Testis (tissue), 3 donors: ENCODE measurements around the gene STX18. TPM values are rescaled to one million over a fixed set of nuclear protein-coding genes. Genes with fewer than 3 reads are reported as not detected.

Experiments used
- DNase-seq: peaks from one replicate; pipeline ENCODE4 v3.0.0-alpha.2; 2019
- H3K27ac ChIP-seq, 2 donors: fragments of 200-600 bp; sonication (generic); one replicate each; pipeline ENCODE4 v1.5.1; 2019
- H3K27me3 ChIP-seq: fragments of 200-600 bp; sonication (generic); one replicate; pipeline ENCODE4 v1.5.1; 2019
- H3K36me3 ChIP-seq: fragments of 200-600 bp; sonication (generic); one replicate; pipeline ENCODE4 v1.5.1; 2017; ENCODE audit warnings: low read depth; ENCODE audit errors: missing control alignments
- H3K4me1 ChIP-seq: fragments of 200-600 bp; sonication (generic); one replicate; pipeline ENCODE4 v1.5.1; 2019
- H3K4me3 ChIP-seq, 2 donors: fragments of 200-600 bp; sonication (generic); one replicate each; pipeline ENCODE4 v1.5.1; 2017 to 2019
- H3K9me3 ChIP-seq: fragments of 200-600 bp; sonication (generic); one replicate; pipeline ENCODE4 v1.5.1; 2017
- POLR2A ChIP-seq: fragments of 450-650 bp; IDR thresholded peaks from one replicate; pipeline ENCODE4 v1.6.1; 2017; ENCODE audit warnings: antibody characterized with exemption, mild to moderate bottlenecking, moderate library complexity
- WGBS, 2 donors: methylation state at CpG; one replicate each; pipeline ENCODE4 v1.1.5; 2018; 5-methylcytosine and 5-hydroxymethylcytosine counted together
- intact Hi-C: fragments of 100-400 bp; cut with DNase I; formaldehyde crosslinking; loops from one replicate; pipeline ENCODE4 v1.15.1; 2023; ENCODE audit warnings: low total_unique reads
- polyA plus RNA-seq: library from polyadenylated mRNA; stranded (reverse); fragments of 350-450 nt; fragmentation: Illumina TruSeq; extraction: RNeasy Lipid Tissue Mini Kit (QIAGEN cat#74804); gene quantifications from one replicate; pipeline ENCODE4 v1.2.3, GENCODE V29; 2014; ENCODE audit warnings: low read depth, low replicate concordance; ENCODE audit not compliant: insufficient read depth
- total RNA-seq, 2 donors: library from RNA; depleted of rRNA; stranded (reverse); fragments of >200 nt; gene quantifications; one replicate each; pipeline ENCODE4 v1.2.3, GENCODE V29; 2016
- TF ChIP-seq, protein P1 (sequence below), 3 experiments: fragments of 450-650 bp in 2 of 3; fragments of 200-600 bp in 1 of 3; sonication (generic) in 1 of 3; IDR thresholded peaks; one replicate each; pipeline ENCODE4 v1.5.1; 2016 to 2019; ENCODE audit warnings: antibody characterized with exemption in 3 of 3, mild to moderate bottlenecking in 2 of 3, moderate library complexity in 1 of 3

STX18 gene
- total and polyA plus RNA-seq, 3 donors from 2014 or later = 53.5 to 111 (median 55.0) TPM

DNA sequence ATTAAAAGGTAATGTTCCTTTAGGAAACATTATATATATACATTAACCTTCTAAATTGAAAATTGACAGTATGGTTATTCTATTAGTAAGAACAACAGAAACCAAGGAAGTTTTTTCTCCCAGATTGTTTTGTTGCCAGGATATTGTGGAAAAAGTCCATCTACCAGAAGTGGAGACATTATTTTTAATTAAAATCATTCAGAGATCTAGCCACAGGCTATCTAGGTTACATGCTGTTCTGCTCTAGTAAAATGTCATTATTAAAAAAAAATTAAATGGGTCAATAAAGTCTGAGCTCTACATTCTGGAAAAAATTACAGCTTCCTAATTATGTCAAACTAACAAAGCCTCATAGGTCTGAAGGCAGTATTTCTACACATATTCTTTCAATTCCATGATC lies 80.7 kb downstream of the STX18 start:
- no peaks in the 10 kb centered on the region for H3K9me3 ChIP-seq
- H3K27ac ChIP-seq = no peak overlapping the region
- no peaks in the 10 kb centered on the region for H3K27me3 ChIP-seq
- no peaks in the 10 kb centered on the region for H3K4me1 ChIP-seq
- no peak overlapping the region for H3K4me3 ChIP-seq
- H3K36me3 ChIP-seq = no peaks in the 10 kb centered on the region
- no peak for TF ChIP-seq POLR2A
- TF ChIP-seq, protein P1, sequence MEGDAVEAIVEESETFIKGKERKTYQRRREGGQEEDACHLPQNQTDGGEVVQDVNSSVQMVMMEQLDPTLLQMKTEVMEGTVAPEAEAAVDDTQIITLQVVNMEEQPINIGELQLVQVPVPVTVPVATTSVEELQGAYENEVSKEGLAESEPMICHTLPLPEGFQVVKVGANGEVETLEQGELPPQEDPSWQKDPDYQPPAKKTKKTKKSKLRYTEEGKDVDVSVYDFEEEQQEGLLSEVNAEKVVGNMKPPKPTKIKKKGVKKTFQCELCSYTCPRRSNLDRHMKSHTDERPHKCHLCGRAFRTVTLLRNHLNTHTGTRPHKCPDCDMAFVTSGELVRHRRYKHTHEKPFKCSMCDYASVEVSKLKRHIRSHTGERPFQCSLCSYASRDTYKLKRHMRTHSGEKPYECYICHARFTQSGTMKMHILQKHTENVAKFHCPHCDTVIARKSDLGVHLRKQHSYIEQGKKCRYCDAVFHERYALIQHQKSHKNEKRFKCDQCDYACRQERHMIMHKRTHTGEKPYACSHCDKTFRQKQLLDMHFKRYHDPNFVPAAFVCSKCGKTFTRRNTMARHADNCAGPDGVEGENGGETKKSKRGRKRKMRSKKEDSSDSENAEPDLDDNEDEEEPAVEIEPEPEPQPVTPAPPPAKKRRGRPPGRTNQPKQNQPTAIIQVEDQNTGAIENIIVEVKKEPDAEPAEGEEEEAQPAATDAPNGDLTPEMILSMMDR (IDR thresholded peaks at IDR 0.05) = no peak
- intact Hi-C loops = no loop called here
- no peak for DNase-seq

DNA sequence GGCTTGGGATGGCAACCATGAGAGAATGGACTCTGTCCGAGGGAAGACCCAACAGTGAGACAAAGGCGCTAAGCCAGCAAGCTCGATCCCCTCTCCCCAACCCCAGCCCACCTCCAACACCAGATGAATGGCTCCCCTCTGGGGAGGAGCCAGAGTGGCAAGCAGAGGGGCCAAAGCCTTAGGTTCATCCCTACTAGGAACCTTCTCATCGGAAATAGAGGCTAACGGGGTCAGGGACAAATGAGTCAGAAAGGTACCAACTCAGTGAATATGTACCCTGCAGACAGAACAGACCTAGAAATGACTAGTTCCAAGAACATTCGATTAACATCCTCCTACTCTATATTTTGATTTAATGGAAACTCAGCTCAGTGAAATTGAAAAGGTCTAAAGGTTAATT lies 81.1 kb downstream of the STX18 start:
- Histone ChIP-seq H3K36me3 (no peaks in the 10 kb centered on the region), H3K4me3 (no peak overlapping the region), H3K27ac (no peak overlapping the region), H3K9me3 (no peaks in the 10 kb centered on the region), H3K27me3 (no peaks in the 10 kb centered on the region), H3K4me1 (no peaks in the 10 kb centered on the region)
- TF ChIP-seq POLR2A = no peak
- TF ChIP-seq, protein P1 (IDR thresholded peaks at IDR 0.05) = no peak
- 95% methylated on average over 6 of the region's 6 CpGs for WGBS, 2 donors
- DNase-seq = no peak
- intact Hi-C loops = no loop called here

DNA sequence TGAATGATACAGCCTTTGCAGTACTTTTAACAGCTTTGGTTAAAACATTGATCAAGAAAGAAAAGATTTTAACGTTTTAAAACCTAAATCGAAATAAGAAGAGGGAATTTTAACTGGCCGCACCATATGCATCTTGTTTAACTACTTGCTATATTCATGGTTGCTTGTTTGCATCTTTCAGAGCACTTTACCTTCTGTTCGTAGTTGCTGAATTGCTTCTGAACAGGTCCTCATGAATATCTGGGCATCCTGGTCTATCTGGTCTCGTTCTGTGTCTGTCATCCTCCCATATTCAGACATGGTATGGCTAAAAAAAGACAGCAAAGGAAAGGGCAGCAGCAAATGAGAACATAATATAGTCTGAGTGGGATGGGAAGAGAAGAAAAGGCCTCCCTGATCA lies 82.7 kb downstream of the STX18 start:
- Histone ChIP-seq H3K27me3 (no peaks in the 10 kb centered on the region), H3K27ac (no peak overlapping the region), H3K9me3 (no peaks in the 10 kb centered on the region), H3K36me3 (no peaks in the 10 kb centered on the region), H3K4me3 (no peak overlapping the region), H3K4me1 (no peaks in the 10 kb centered on the region)
- intact Hi-C loops = no loop called here
- WGBS, 2 donors = 84 to 90% methylated on average over 5 of the region's 5 CpGs
- no peak for DNase-seq
- TF ChIP-seq, protein P1 (IDR thresholded peaks at IDR 0.05) = no peak
- TF ChIP-seq POLR2A = no peak

DNA sequence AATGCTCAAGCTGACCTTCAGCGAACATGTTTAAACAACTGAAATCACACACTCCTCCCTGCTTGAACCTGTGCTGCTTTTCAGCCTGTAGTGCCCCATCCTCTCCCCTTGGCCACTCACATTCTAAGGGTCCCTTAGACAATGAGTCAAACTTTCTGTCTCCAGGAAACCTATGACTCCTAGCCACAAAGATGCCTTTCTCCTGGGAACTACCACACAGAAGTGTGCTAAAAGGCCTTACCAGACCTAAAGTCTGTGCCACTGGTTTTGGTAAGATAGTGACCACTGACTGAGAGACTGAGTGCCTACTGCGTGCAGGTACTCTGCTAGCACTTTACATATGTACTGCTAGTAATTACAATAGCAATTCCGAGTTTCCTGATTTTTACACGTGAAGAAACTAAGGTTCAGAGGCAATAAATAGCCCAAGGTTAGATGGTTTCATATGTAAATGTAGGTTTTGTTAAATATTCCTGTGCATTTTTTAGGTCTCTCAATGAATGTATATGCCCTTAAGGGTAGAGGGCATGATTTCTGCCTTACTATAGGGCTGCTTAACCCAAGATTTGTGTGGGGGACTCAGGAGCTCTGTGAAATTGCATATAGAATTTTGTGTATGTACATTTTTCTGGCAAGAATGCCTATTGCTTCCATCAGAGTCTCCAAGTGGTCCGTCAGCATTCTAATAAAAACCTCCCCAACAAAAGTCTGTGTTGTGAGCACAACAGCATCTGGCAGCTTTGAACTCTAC lies 83.9 kb downstream of the STX18 start:
- no peaks in the 10 kb centered on the region for H3K4me1 ChIP-seq
- no peak for DNase-seq
- WGBS, 2 donors = 67 to 80% methylated on average over 5 of the region's 5 CpGs
- no peaks in the 10 kb centered on the region for H3K27me3 ChIP-seq
- H3K9me3 ChIP-seq = no peaks in the 10 kb centered on the region
- no peaks in the 10 kb centered on the region for H3K36me3 ChIP-seq
- intact Hi-C loops = no loop called here
- no peak overlapping the region for H3K27ac ChIP-seq
- TF ChIP-seq, protein P1 (IDR thresholded peaks at IDR 0.05) = no peak
- no peak for TF ChIP-seq POLR2A
- no peak overlapping the region for H3K4me3 ChIP-seq
